HG02938 (cell line): Measurements from ENCODE around the gene PIAS1.
"Not testable (repeated sequence)": the region's sequence is repeated elsewhere in the genome, so short reads cannot be mapped to it uniquely, and the experiment has no call there.

Experiments
- ATAC-seq: cut with Tn5 transposase; IDR thresholded peaks from one replicate; pipeline ENCODE4 v1.9.1; 2021; ENCODE audit warnings: mild to moderate bottlenecking, moderate library complexity; ENCODE audit not compliant: unreplicated experiment

PIAS1 gene

DNA sequence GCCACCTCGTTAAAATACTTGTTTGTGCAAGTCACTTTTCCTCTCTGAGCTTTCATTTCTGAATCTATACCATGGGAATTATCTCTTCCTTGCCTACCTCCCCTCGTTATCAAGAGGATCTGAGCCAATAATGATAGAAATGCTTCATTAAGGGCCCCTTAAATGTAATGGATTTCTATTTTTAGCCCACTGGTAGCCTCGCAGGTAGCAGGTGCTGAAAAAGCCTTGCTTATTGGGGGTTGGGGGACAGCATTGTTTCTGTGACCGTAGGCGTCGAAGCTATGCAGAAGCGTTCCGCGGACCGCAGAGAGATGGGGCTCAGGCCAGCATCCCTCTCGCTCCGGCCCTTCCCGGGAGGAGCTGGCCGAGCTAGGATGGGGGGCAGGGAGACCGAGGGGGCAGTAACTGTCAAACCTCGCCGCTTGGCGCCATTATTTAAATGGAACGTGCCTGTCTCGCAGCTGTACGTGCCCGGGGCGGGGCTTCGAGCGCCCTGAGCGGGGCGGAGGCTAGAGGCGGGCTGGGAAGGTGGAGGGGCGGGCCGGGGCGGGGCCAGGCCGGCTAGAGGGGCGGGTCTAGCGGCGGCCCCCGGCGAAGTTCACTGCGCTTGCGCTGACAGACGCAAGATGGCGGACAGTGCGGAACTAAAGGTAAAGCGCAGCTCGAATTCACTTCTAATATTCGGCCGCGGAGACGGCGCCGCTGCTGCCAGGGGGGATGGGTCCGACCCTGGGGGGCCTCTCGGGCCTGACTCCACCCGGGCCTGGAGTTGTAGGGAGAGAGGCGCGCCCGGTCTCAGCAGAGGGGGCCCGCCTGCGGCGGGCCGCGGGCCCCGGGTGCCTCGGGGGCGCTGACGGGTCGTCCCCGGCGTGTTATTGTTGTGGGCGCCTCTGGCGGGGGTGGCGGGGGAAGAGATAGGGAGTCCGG, at the start of gene PIAS1:
TSS of gene PIAS1 (plus strand) at position 615 of the 927 bp plus-strand sequence. CDS start at position 627, 12 bp downstream.
- ATAC-seq, result peak; percentile 77

DNA sequence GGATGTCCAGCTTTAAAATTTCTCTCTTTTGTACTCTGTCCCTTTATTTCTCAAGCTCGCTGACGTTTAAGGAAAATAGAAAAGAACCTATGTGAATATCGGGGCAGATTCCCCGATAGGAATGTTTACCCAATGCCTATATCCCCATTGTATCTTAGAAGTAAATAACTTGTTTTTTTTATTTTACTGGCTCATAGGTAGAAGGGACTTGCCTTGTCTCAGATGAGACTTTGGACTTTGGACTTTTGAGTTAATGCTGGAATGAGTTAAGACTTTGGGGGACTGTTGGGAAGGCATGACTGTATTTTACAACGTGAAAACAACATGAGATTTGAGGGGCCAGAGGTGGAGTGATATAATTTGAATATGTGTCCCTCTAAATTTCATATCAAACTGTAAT, 46.5 kb upstream of the PIAS1 start:
- ATAC-seq, result not testable (repeated sequence)

- no peak for ATAC-seq
These were observed 43.6 kb upstream of the PIAS1 start for GRCh38 chr15:68010361-68011153.

DNA sequence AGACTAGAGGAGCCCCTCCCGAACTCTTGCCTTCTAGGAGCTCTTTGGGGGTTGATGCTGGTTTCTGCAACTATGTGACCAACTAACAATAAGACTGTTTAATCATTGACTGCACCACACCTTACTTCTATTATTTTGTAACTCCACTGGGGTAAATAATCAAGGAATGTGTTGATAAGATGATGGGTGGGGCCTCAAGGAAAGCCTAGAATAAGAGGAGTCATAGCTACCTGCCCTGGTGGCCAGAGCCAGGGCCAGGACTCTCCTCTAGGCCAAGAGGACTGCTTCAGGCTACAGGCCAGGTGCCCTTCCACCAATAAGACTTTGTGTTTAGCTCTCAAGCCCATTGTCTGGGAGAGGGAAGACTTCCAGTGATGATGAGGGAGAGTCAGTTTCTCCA, 41.2 kb upstream of the PIAS1 start:
- ATAC-seq, result no peak

GRCh38 chr15:68014219-68014618, 39.9 kb upstream of the PIAS1 start:
- ATAC-seq, result no peak

- no peak for ATAC-seq
These were observed 38.9 kb upstream of the PIAS1 start for GRCh38 chr15:68015244-68015643.

- no peak for ATAC-seq
These were observed 36.9 kb upstream of the PIAS1 start for GRCh38 chr15:68017201-68017600.

DNA sequence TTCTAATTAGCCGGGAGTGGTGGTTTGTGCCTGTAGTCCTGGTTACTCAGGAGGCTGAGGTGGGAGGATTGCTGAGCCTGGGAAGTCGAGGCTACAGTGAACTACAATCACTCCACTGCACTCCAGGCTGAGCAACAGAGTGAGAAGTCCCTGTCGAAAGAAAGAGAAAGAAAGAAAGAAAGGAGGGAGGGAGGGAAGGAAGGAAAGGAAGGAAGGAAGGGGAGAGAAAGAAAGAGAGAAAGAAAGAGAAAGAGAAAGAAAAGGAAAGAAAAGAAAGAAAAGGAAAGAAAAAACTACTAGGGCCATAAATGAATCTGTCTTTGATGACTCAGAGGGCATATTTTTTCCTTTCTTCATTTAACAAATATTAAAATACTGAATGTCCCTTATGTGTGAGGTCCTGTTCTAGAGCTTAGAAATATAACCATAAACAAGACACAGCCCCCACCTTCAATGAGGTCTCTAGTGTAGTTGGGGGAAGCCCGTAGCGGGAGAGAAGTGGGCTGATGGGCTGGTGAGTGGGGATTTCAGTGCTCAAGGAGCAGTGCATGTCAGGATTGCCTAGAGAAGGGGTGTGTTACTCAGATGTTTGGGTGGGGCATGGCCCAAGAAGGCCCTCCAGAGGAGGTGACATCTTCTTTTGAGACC, 35.2 kb upstream of the PIAS1 start:
- no peak for ATAC-seq

GRCh38 chr15:68019814-68020525, 34.1 kb upstream of the PIAS1 start:
- no peak for ATAC-seq

DNA sequence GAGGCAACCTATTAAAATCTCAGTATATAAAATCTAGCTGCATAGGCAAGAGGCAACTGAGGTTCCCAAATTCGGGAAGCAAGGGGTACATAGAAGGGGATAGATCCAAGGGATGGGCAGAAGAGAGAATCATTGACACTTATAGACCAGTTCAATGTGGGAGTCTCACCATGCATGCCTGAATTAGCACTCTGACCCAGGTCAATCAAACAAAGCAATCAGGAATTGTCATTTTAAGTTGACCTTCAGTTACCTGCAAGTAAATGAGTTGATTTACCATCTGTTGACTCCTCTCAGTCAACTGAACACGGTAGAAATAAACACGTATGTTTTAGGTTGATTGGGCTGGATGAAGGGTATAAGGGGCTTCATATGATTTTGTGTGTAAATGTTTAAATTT, 33.4 kb upstream of the PIAS1 start:
- ATAC-seq, result no peak

DNA sequence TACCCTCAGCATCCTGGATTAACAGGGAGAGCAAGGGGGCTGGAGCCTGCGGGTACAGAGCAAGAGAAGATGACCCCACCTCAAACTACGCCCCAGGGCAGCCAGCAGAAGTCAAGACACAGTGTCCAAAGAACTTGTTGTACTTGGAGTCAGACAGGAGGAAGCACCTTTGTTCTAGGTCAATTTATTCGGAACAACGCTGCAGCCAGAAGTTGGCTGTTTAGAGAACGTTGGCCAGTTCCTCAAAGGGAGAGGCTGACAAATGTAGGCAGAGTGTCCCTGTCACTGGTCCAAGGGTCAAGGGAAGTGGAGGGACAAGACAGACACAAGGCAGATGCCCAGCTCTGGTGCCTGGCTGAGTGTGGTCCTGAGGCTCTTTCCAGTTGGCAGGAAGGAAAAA, 32.1 kb upstream of the PIAS1 start:
- no peak for ATAC-seq

GRCh38 chr15:68023307-68024101, 30.6 kb upstream of the PIAS1 start:
- ATAC-seq, result no peak

DNA sequence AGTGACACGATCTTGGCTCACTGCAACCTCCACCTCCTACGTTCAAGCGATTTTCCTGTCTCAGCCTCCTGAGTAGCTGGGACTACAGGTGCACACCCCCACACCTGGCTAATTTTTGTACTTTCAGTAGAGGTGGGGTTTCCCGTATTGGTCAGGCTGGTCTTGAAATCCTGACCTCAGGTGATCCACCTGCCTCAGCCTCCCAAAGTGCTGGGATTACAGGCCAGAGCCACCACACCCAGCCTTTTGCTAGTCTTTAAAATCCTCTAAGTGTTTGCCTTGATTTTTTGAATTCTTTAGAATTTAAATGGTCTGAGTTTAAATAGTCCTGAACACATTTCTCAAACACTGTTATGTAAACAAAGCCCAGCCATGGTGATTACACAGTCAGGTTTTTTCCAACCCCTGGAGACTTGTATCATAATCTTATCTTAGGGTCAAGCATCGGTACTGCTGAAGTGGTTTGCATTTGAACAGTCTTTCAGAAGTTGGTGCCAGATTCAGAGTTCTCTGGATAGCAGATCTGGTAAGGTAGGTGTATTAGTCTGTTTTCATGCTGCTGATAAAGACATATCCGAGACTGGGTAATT, 28.2 kb upstream of the PIAS1 start:
- no peak for ATAC-seq

DNA sequence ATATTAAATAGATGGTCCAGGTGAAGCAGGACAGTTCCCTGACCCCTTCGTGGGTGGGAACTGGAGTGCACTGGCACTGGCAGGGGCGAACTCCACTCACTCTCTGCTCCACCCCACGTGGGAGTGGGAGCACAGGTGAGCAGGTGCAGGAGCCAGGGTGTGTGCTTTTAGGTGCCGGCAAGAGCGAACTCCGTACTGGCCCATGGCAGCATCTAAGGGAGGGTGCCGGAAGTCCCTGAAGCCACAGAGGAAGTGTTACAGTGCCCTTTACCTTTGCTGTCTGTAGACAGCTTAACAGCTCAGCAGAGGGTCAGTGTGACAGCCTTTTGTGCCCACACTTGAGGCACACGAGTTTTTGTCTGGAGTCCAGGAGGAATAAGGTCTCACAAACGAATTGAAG, 26.7 kb upstream of the PIAS1 start:
- ATAC-seq, result no peak

GRCh38 chr15:68028137-68028887, 25.8 kb upstream of the PIAS1 start:
- no peak for ATAC-seq

DNA sequence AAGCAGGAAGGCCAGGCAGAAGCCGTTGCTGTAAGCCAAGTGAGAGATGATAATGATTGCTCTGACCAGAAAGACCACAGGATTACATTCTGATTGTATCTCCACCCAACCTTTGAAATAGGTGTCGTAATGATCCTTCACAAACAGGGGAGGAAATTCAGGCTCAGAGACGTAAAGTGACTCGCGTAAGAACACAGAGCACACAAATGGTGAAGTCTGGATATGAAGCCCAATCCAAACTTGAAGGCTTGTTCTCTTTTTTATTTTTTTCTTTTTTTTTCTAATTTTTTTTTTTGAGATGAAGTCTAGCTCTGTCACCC, 25.3 kb upstream of the PIAS1 start:
- no peak for ATAC-seq

DNA sequence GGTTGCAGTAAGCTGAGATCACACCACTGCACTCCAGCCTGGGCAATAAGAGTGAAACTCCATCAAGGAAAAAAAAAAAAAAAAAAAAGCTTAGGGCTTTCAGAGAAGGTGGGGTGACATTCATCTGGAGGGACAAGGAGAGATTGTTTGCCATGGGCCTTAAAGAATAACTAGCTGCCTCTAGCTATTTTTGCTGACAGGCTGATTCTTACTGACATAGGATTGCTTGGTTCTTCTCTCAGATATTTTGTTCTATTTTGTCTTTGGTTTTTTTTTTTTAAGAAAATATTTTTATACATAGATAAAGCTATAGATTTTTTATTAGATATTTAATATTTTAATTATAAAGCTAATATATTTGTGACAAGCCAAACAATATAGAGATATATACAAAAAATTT, 24.2 kb upstream of the PIAS1 start:
- ATAC-seq, result no peak

DNA sequence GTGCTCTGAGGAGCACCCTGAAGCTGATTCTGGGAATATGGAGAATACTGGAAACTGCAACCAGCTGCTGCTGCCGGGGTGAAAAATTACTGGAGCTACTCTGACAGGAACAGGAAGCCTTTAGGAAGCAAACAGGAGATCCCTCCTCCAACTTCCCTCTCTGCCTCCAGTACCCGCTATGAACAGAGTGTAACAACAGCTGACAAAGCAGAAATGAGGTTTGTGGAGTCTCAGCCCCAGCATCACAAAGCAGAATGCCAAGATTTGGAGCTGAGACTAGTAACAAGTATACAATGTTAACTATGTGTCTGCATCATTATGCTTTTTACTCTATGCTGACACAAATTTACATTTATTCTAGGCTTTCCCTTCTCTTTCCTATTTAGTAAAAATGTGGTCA, 22.7 kb upstream of the PIAS1 start:
- ATAC-seq, result no peak

DNA sequence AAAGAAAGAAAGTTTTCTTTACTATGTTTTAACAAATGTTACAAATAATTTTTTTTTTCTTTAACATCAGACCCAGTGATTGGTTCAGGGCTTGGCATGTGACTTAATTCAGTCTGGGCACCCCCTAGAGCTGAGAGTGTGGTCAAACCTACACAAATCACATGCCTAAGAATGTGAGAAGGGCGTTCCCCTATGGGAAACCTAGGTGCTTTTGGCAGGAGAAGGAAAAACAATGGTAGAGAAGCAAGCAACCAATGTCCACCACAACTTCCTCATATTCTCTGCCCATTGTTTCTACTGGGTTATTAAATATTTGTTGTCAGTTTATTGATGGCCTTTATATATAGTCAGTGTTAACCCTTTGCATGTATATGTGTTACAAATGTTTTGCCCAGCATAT, 21.4 kb upstream of the PIAS1 start:
- ATAC-seq, result no peak
